GM23338 (cell line): ENCODE measurements around the gene HOXA5. TPM values are rescaled to one million over a fixed set of nuclear protein-coding genes. Genes with fewer than 3 reads are reported as not detected.

ENCODE experiments used
- ATAC-seq: fragments of 200-7000 bp; cut with Tn5 transposase; 3 replicates; pipeline ENCODE4 v1.9.1; 2020
- DNase-seq: peaks from one replicate; pipeline ENCODE4 v3.0.0-alpha.2; 2015; ENCODE audit warnings: low spot score
- H2AFZ ChIP-seq: fragments of 200-600 bp; sonication (generic); 2 replicates; pipeline ENCODE4 v1.8.0; 2016; ENCODE audit warnings: antibody characterized with exemption, mild to moderate bottlenecking, moderate library complexity
- H3F3A ChIP-seq: fragments of 200-600 bp; sonication (generic); replicated peaks from 2 replicates; pipeline ENCODE4 v1.8.0; 2017; ENCODE audit warnings: antibody characterized with exemption, mixed run types, low read depth
- H3K27ac ChIP-seq: fragments of 200-600 bp; sonication (generic); 2 replicates; pipeline ENCODE4 v1.6.1; 2016; ENCODE audit warnings: low read depth
- H3K27me3 ChIP-seq: fragments of 200-600 bp; sonication (generic); 2 replicates; pipeline ENCODE4 v1.8.0; 2016; ENCODE audit warnings: mild to moderate bottlenecking, mixed run types, moderate library complexity; ENCODE audit not compliant: insufficient read depth
- H3K36me3 ChIP-seq: fragments of 200-600 bp; sonication (generic); 2 replicates; pipeline ENCODE4 v1.8.0; 2016; ENCODE audit warnings: mild to moderate bottlenecking; ENCODE audit not compliant: insufficient read depth
- H3K4me1 ChIP-seq: fragments of 200-600 bp; sonication (generic); 2 replicates; pipeline ENCODE4 v1.8.0; 2016; ENCODE audit warnings: mild to moderate bottlenecking, moderate library complexity; ENCODE audit not compliant: insufficient read depth
- H3K4me2 ChIP-seq: fragments of 200-600 bp; sonication (generic); 2 replicates; pipeline ENCODE4 v1.7.1; 2017; ENCODE audit warnings: mixed run types
- H3K4me3 ChIP-seq: fragments of 200-600 bp; sonication (generic); 2 replicates; pipeline ENCODE4 v1.6.1; 2016; ENCODE audit warnings: mixed run types
- H3K79me2 ChIP-seq: fragments of 200-600 bp; sonication (generic); replicated peaks from 2 replicates; pipeline ENCODE4 v1.8.0; 2017; ENCODE audit warnings: mild to moderate bottlenecking; ENCODE audit not compliant: insufficient read depth
- H3K9me2 ChIP-seq: fragments of 200-600 bp; sonication (generic); 2 replicates; pipeline ENCODE4 v1.8.0; 2017; ENCODE audit not compliant: insufficient read depth
- H4K20me1 ChIP-seq: fragments of 200-600 bp; sonication (generic); replicated peaks from 2 replicates; pipeline ENCODE4 v1.8.0; 2017; ENCODE audit warnings: mild to moderate bottlenecking; ENCODE audit not compliant: insufficient read depth
- H3K27ac Mint-ChIP-seq: 2 replicates; pipeline ENCODE4 v1.8.0; 2020; ENCODE audit warnings: inconsistent platforms, mild to moderate bottlenecking, moderate library complexity, mixed read lengths
- H3K27me3 Mint-ChIP-seq: 3 replicates; pipeline ENCODE4 v1.8.0; 2022; ENCODE audit warnings: low read depth, mild to moderate bottlenecking, moderate library complexity, mixed read lengths, inconsistent platforms; ENCODE audit not compliant: insufficient read depth, poor library complexity
- H3K36me3 Mint-ChIP-seq: 3 replicates; pipeline ENCODE4 v1.8.0; 2021; ENCODE audit warnings: low read depth, mild to moderate bottlenecking, inconsistent platforms, moderate library complexity, mixed read lengths
- H3K4me1 Mint-ChIP-seq: 3 replicates; pipeline ENCODE4 v1.8.0; 2020; ENCODE audit warnings: mild to moderate bottlenecking, inconsistent platforms, mixed read lengths
- H3K4me3 Mint-ChIP-seq: 3 replicates; pipeline ENCODE4 v1.8.0; 2021; ENCODE audit warnings: moderate library complexity, mild to moderate bottlenecking, inconsistent platforms, mixed read lengths
- H3K9me3 Mint-ChIP-seq: 3 replicates; pipeline ENCODE4 v1.8.0; 2020; ENCODE audit warnings: moderate library complexity, mild to moderate bottlenecking, inconsistent platforms, mixed read lengths
- EZH2 ChIP-seq: fragments of 200-600 bp; sonication (generic); IDR thresholded peaks from one replicate; pipeline ENCODE4 v1.8.0; 2017; ENCODE audit warnings: antibody characterized with exemption, mild to moderate bottlenecking, low read depth; ENCODE audit not compliant: unreplicated experiment
- EZH2phosphoT487 ChIP-seq: fragments of 200-600 bp; sonication (generic); IDR thresholded peaks from one replicate; pipeline ENCODE4 v1.8.1; 2018; ENCODE audit warnings: antibody characterized with exemption; ENCODE audit not compliant: unreplicated experiment
- JUNB ChIP-seq: IDR thresholded peaks from one replicate; pipeline ENCODE4 v1.6.1; 2016; ENCODE audit warnings: antibody characterized with exemption; ENCODE audit not compliant: unreplicated experiment
- NANOG ChIP-seq: IDR thresholded peaks from 2 replicates; pipeline ENCODE4 v1.6.1; 2016; ENCODE audit warnings: antibody characterized with exemption, borderline replicate concordance
- POLR2AphosphoS5 ChIP-seq: IDR thresholded peaks from 2 replicates; pipeline ENCODE4 v1.6.1; 2016; ENCODE audit warnings: antibody characterized with exemption, low read depth
- STAT1 ChIP-seq: IDR thresholded peaks from one replicate; pipeline ENCODE4 v1.6.1; 2016; ENCODE audit warnings: antibody characterized with exemption; ENCODE audit not compliant: unreplicated experiment
- ZNF114 ChIP-seq: fragments of 250-450 bp; sonication (Bioruptor Pico); IDR thresholded peaks from 2 replicates; pipeline ENCODE4 v1.5.0; 2020; ENCODE audit warnings: mild to moderate bottlenecking, moderate library complexity
- polyA plus RNA-seq: library from polyadenylated mRNA; unstranded; fragments of >200 nt; fragmentation: Nextera tagmentation; extraction: Ambion mirVana; gene quantifications from 2 replicates; pipeline ENCODE4 v1.2.1, GENCODE V29; 2016
- total RNA-seq: library from RNA; depleted of rRNA; stranded (reverse); fragments of >200 nt; shearing (Covaris generic); gene quantifications from 2 replicates; pipeline ENCODE4 v1.2.3, GENCODE V29; 2014
- TF ChIP-seq, protein P1 (sequence below): IDR thresholded peaks from one replicate; pipeline ENCODE4 v1.6.1; 2018; ENCODE audit warnings: antibody characterized with exemption; ENCODE audit not compliant: unreplicated experiment
- TF ChIP-seq, protein P2 (sequence below): IDR thresholded peaks from 2 replicates; pipeline ENCODE4 v1.6.1; 2016; ENCODE audit warnings: antibody characterized with exemption

HOXA5 gene
- total and polyA plus RNA-seq, 2 experiments from 2014 or later, result not detected

DNA sequence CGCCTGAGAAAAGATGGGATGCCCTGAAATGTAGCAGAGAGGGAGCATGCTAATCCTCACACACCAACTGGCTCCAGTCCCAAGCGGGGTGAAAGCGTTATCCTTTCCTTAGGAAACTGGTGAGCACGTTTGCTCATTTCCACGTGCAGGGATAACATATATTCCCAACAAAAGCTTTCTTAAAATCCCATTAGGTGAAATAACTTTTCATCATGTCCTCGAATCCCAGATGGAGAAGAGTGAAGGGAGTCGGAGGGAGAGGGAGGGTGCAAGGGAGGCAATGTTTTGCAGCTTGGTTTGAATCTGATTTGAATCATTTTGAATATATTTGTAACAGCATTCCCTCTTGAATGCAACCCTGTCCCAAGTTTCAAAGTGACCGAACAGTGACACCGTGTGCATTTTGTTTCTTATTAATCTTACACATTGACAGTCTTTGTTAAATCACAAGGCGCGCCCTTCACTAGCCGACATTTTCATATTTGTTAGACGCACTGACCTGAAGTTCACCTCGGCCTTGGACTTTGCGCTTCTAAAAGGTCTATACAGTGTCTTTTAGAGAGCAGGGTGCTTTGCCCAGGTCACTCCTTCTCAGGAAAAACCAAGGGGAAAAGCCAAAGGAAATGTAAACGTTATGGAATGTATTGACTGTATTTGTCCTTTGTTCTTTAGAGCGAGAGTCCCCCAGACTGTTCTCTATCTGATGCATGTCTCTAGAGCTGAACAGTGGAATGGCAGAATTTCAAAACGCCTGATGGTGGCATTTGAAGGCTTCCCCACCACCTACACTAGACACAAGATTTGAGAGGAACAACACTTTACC, 9.9 kb downstream of the HOXA5 start (continued):
- TF ChIP-seq EZH2 (peak; percentile 85), NANOG (no peak)

DNA sequence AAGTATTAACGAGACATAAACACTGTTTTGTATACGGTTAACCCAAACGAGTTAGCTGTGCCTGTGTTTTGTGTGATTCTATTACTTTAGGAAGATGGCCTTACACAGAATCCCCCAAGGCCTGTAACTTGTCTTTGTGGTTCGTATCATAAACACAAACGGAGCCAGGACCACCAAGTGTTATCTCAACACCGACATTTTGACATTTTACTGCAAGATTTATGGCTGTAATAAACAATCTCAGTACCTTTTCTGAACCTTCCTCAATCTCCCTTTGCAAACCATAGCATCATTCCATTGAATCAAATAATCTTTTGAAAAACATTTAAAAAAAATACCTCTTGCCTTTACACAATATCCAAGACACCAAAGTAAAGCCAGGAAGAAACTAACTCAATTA, 10.5 kb downstream of the HOXA5 start:
- Histone ChIP-seq H3K9me2 (no peaks in the 10 kb centered on the region), H3K27me3 (peaks cover 100% of the 10 kb centered on the region), H2AFZ (no peak overlapping the region), H3K4me2 (no peak overlapping the region), H3K4me3 (no peak overlapping the region), H3K27ac (no peak overlapping the region), H3K36me3 (no peaks in the 10 kb centered on the region), H4K20me1 (peaks cover 57% of the 10 kb centered on the region), H3K79me2 (no peaks in the 10 kb centered on the region), H3K4me1 (peaks cover 7% of the 10 kb centered on the region; the same call in 1 of the 2 replicates), H3F3A (peaks cover 45% of the 10 kb centered on the region)
- no peaks in the 10 kb centered on the region for H3K36me3 Mint-ChIP-seq
- no peaks in the 10 kb centered on the region; the same call in 2 of the 3 replicates for H3K9me3 Mint-ChIP-seq
- peaks cover 96% of the 10 kb centered on the region for H3K27me3 Mint-ChIP-seq
- H3K27ac Mint-ChIP-seq, result no peak overlapping the region
- ATAC-seq, result no peak
- H3K4me3 Mint-ChIP-seq, result no peak overlapping the region
- DNase-seq, result no peak
- no peak for TF ChIP-seq EZH2
- TF ChIP-seq, protein P1, sequence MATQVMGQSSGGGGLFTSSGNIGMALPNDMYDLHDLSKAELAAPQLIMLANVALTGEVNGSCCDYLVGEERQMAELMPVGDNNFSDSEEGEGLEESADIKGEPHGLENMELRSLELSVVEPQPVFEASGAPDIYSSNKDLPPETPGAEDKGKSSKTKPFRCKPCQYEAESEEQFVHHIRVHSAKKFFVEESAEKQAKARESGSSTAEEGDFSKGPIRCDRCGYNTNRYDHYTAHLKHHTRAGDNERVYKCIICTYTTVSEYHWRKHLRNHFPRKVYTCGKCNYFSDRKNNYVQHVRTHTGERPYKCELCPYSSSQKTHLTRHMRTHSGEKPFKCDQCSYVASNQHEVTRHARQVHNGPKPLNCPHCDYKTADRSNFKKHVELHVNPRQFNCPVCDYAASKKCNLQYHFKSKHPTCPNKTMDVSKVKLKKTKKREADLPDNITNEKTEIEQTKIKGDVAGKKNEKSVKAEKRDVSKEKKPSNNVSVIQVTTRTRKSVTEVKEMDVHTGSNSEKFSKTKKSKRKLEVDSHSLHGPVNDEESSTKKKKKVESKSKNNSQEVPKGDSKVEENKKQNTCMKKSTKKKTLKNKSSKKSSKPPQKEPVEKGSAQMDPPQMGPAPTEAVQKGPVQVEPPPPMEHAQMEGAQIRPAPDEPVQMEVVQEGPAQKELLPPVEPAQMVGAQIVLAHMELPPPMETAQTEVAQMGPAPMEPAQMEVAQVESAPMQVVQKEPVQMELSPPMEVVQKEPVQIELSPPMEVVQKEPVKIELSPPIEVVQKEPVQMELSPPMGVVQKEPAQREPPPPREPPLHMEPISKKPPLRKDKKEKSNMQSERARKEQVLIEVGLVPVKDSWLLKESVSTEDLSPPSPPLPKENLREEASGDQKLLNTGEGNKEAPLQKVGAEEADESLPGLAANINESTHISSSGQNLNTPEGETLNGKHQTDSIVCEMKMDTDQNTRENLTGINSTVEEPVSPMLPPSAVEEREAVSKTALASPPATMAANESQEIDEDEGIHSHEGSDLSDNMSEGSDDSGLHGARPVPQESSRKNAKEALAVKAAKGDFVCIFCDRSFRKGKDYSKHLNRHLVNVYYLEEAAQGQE, result no peak
- TF ChIP-seq, protein P2, sequence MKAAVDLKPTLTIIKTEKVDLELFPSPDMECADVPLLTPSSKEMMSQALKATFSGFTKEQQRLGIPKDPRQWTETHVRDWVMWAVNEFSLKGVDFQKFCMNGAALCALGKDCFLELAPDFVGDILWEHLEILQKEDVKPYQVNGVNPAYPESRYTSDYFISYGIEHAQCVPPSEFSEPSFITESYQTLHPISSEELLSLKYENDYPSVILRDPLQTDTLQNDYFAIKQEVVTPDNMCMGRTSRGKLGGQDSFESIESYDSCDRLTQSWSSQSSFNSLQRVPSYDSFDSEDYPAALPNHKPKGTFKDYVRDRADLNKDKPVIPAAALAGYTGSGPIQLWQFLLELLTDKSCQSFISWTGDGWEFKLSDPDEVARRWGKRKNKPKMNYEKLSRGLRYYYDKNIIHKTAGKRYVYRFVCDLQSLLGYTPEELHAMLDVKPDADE, result no peak
- H3K4me1 Mint-ChIP-seq, result no peaks in the 10 kb centered on the region; the same call in 2 of the 3 replicates

DNA sequence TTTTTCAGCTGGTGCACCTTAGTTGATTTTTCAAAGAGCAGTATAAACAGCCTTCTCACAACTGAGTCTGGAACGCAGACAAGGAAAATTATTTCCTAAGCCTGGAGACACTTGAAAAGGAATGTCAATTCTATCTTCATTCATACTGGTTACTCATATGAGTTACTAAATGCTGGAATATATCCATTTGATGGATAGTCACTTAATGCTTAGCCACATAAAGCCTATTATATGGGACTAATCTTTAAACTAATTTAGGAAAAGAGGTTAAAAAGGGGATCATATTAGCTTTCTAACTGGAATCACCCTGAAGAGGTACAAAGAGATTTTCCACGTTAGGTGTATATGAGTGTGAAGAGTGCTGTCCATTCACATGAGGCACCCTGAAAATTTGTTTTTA, 11.3 kb downstream of the HOXA5 start:
- Histone ChIP-seq H3K27ac (no peak overlapping the region), H3F3A (peaks cover 46% of the 10 kb centered on the region), H3K4me3 (no peak overlapping the region), H3K4me2 (no peak overlapping the region), H3K79me2 (no peaks in the 10 kb centered on the region), H3K4me1 (peaks cover 7% of the 10 kb centered on the region; the same call in 1 of the 2 replicates), H4K20me1 (peaks cover 57% of the 10 kb centered on the region), H3K36me3 (no peaks in the 10 kb centered on the region), H2AFZ (no peak overlapping the region), H3K9me2 (no peaks in the 10 kb centered on the region), H3K27me3 (peaks cover 100% of the 10 kb centered on the region)
- no peaks in the 10 kb centered on the region; the same call in 2 of the 3 replicates for H3K4me1 Mint-ChIP-seq
- DNase-seq, result no peak
- H3K9me3 Mint-ChIP-seq, result no peaks in the 10 kb centered on the region; the same call in 2 of the 3 replicates
- H3K27me3 Mint-ChIP-seq, result peaks cover 96% of the 10 kb centered on the region
- no peak overlapping the region for H3K27ac Mint-ChIP-seq
- no peak overlapping the region for H3K4me3 Mint-ChIP-seq
- H3K36me3 Mint-ChIP-seq, result no peaks in the 10 kb centered on the region
- ATAC-seq, result no peak
- no peak for TF ChIP-seq EZH2
- no peak for TF ChIP-seq JUNB
- no peak for TF ChIP-seq POLR2AphosphoS5
- no peak for TF ChIP-seq STAT1
- no peak for TF ChIP-seq ZNF114 (CRISPR knock-in tag)
- no peak for TF ChIP-seq EZH2phosphoT487
- TF ChIP-seq, protein P1, result no peak
- TF ChIP-seq, protein P2, result no peak
